ENCODE data around the gene AMHR2. TPM values are rescaled to one million over a fixed set of nuclear protein-coding genes. Genes with fewer than 3 reads are reported as not detected.
A peak's percentile ranks its signal among the peaks of the same experiment; 100 is the strongest.

Gene AMHR2
- total RNA-seq, 1 donor from 2014 or later: not detected

DNA sequence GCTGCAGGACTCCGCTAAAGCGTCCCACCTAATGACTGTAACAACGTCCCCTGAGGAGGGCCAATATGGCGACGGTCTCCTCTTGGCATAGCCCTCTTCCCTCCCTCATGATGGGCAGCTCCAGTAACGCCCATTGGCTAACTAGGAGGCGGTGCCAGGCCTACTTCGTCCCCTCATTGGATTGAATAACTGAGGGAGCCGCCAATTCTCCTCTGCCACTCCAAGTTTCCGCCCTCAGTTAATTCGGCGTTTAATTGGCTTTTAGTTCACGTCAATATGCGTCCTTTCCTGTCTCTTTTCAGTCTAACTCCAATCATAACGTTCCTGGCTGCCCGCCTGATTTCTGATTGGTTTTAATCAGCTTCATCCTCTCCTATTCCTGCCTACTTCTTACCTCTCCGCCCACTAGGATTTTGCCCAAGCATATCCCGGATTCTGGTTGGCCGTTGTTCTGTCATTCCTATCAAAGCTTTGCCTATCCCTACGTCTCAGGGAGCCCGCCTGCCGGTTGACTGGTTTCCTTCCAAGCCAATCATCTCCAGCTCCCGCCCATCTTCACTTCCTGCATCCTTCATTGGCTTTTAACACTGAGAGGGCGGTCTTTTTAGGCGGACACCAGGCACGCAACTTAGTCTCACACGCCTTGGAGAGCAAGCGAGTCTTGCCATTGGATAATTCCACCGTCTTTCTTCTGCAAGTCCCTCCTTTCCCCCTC lies 44.1 kb upstream of the AMHR2 start:
- peak overlapping the region; percentile 81 for H3K9ac ChIP-seq (ENCODE audit: low read length)
- FAIRE-seq (peak; percentile 87), DNase-seq (ENCODE audit: low read depth) (peak; percentile 100)
- peaks cover 33% of the 10 kb centered on the region for H3K79me2 ChIP-seq (ENCODE audit: insufficient read depth, low read length)
- Mint-ChIP-seq H3K27me3 (ENCODE audit: low read depth, unreplicated experiment) (no peaks in the 10 kb centered on the region), H3K27ac (ENCODE audit: unreplicated experiment) (no peak overlapping the region), H3K4me1 (ENCODE audit: low read depth, unreplicated experiment) (peaks cover 29% of the 10 kb centered on the region), H3K4me3 (ENCODE audit: unreplicated experiment) (no peak overlapping the region), H3K9me3 (ENCODE audit: unreplicated experiment) (no peaks in the 10 kb centered on the region), H3K36me3 (ENCODE audit: low read depth, unreplicated experiment) (peaks cover 20% of the 10 kb centered on the region)
- no peaks in the 10 kb centered on the region for H3K27me3 ChIP-seq (ENCODE audit: insufficient read depth, low read length)
- H2AFZ ChIP-seq (ENCODE audit: low read depth, low read length): peak overlapping the region; percentile 93
- H3K4me1 ChIP-seq (ENCODE audit: insufficient read depth, low read length): peaks cover 29% of the 10 kb centered on the region
- H4K20me1 ChIP-seq (ENCODE audit: insufficient read depth, low read length): peaks cover 29% of the 10 kb centered on the region
- H3K4me3 ChIP-seq (ENCODE audit: insufficient read depth, low read depth, low read length): peak overlapping the region; percentile 64
- H3K27ac ChIP-seq (ENCODE audit: low read depth, low read length): peak overlapping the region; percentile 71
- H3K36me3 ChIP-seq (ENCODE audit: insufficient read depth, low read length): peaks cover 15% of the 10 kb centered on the region
- no peak for TF ChIP-seq EZH2 (IDR thresholded peaks at IDR 0.05; ENCODE audit: insufficient read depth, low read length)
- TF ChIP-seq, protein P1, sequence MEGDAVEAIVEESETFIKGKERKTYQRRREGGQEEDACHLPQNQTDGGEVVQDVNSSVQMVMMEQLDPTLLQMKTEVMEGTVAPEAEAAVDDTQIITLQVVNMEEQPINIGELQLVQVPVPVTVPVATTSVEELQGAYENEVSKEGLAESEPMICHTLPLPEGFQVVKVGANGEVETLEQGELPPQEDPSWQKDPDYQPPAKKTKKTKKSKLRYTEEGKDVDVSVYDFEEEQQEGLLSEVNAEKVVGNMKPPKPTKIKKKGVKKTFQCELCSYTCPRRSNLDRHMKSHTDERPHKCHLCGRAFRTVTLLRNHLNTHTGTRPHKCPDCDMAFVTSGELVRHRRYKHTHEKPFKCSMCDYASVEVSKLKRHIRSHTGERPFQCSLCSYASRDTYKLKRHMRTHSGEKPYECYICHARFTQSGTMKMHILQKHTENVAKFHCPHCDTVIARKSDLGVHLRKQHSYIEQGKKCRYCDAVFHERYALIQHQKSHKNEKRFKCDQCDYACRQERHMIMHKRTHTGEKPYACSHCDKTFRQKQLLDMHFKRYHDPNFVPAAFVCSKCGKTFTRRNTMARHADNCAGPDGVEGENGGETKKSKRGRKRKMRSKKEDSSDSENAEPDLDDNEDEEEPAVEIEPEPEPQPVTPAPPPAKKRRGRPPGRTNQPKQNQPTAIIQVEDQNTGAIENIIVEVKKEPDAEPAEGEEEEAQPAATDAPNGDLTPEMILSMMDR (IDR thresholded peaks at IDR 0.05; ENCODE audit: insufficient read depth, low read depth, low read length): no peak
- peak overlapping the region; percentile 84 for H3K4me2 ChIP-seq (ENCODE audit: low read length)
- H3K9me3 ChIP-seq (ENCODE audit: insufficient read depth, low read depth, low read length): no peaks in the 10 kb centered on the region

DNA sequence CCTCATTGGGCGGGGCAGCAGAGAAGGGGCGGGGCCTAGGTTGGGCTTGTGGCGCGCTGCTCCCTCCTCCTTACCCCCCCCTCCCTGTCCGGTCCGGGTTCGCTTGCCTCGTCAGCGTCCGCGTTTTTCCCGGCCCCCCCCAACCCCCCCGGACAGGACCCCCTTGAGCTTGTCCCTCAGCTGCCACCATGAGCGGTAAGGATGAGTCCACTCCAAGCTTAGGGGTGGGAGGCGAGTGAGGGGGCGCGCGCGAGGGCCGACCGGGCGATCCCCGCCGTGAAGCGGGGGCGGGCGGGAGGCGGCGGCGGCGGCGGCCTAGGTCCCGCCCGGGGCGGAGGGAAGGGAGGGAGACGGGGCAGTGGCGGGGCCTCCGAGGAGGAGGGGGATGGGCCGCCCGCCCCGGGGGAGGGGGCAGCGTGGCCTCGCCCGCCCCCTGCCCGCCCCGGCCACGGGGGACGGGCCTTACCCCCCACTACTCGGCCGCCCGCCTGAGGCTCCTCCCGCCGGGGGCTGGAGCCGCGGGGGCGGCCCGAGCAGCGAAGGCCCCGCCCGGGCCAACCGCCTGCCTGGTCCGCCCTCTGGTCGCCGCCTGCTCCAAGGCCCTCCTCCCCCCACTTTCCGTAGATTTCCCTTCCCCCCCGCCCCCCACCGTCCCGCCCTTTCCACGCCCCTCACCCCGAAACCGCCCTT lies 43.4 kb upstream of the AMHR2 start, which contains the start of gene SP1:
Gene SP1, plus strand, starts transcription at position 73 of the 690 bp plus-strand sequence. Its CDS starts 116 bp downstream, at position 189.
- H2AFZ ChIP-seq (ENCODE audit: low read depth, low read length): peak within 1 kb of the TSS; percentile 93
- DNase-seq (ENCODE audit: low read depth): peak; percentile 85
- H3K27me3 ChIP-seq (ENCODE audit: insufficient read depth, low read length): no peaks in the 10 kb centered on the region

More for the DNA sequence above, 43.4 kb upstream of the AMHR2 start, which contains the start of gene SP1:
- Histone ChIP-seq H3K79me2 (ENCODE audit: insufficient read depth, low read length) (peaks cover 38% of the 10 kb centered on the region), H3K9me3 (ENCODE audit: insufficient read depth, low read depth, low read length) (no peaks in the 10 kb centered on the region), H3K4me2 (ENCODE audit: low read length) (peak within 1 kb of the TSS; percentile 88), H3K36me3 (ENCODE audit: insufficient read depth, low read length) (peaks cover 17% of the 10 kb centered on the region), H3K9ac (ENCODE audit: low read length) (peak within 1 kb of the TSS; percentile 86), H3K4me3 (ENCODE audit: insufficient read depth, low read depth, low read length) (peak within 1 kb of the TSS; percentile 64), H3K27ac (ENCODE audit: low read depth, low read length) (peak within 1 kb of the TSS; percentile 87), H4K20me1 (ENCODE audit: insufficient read depth, low read length) (peaks cover 32% of the 10 kb centered on the region), H3K4me1 (ENCODE audit: insufficient read depth, low read length) (peaks cover 29% of the 10 kb centered on the region)
- Mint-ChIP-seq H3K9me3 (ENCODE audit: unreplicated experiment) (no peaks in the 10 kb centered on the region), H3K4me3 (ENCODE audit: unreplicated experiment) (peak within 1 kb of the TSS; percentile 90), H3K4me1 (ENCODE audit: low read depth, unreplicated experiment) (peaks cover 31% of the 10 kb centered on the region), H3K36me3 (ENCODE audit: low read depth, unreplicated experiment) (peaks cover 21% of the 10 kb centered on the region), H3K27me3 (ENCODE audit: low read depth, unreplicated experiment) (no peaks in the 10 kb centered on the region), H3K27ac (ENCODE audit: unreplicated experiment) (peak within 1 kb of the TSS; percentile 95)
- no peak for FAIRE-seq
- TF ChIP-seq, protein P1 (IDR thresholded peaks at IDR 0.05; ENCODE audit: insufficient read depth, low read depth, low read length): no peak
- no peak for TF ChIP-seq EZH2 (IDR thresholded peaks at IDR 0.05; ENCODE audit: insufficient read depth, low read length)
